GM23338 (cell line): Measurements from ENCODE around the gene MAP2K5. TPM values are rescaled to one million over a fixed set of nuclear protein-coding genes. Genes with fewer than 3 reads are reported as not detected.

Experiments
- ATAC-seq: fragments of 200-7000 bp; cut with Tn5 transposase; 3 replicates; pipeline ENCODE4 v1.9.1; 2020
- DNase-seq: peaks from one replicate; pipeline ENCODE4 v3.0.0-alpha.2; 2015; ENCODE audit warnings: low spot score
- H2AFZ ChIP-seq: fragments of 200-600 bp; sonication (generic); 2 replicates; pipeline ENCODE4 v1.8.0; 2016; ENCODE audit warnings: antibody characterized with exemption, mild to moderate bottlenecking, moderate library complexity
- H3F3A ChIP-seq: fragments of 200-600 bp; sonication (generic); replicated peaks from 2 replicates; pipeline ENCODE4 v1.8.0; 2017; ENCODE audit warnings: antibody characterized with exemption, mixed run types, low read depth
- H3K27ac ChIP-seq: fragments of 200-600 bp; sonication (generic); 2 replicates; pipeline ENCODE4 v1.6.1; 2016; ENCODE audit warnings: low read depth
- H3K27me3 ChIP-seq: fragments of 200-600 bp; sonication (generic); 2 replicates; pipeline ENCODE4 v1.8.0; 2016; ENCODE audit warnings: mild to moderate bottlenecking, mixed run types, moderate library complexity; ENCODE audit not compliant: insufficient read depth
- H3K36me3 ChIP-seq: fragments of 200-600 bp; sonication (generic); 2 replicates; pipeline ENCODE4 v1.8.0; 2016; ENCODE audit warnings: mild to moderate bottlenecking; ENCODE audit not compliant: insufficient read depth
- H3K4me1 ChIP-seq: fragments of 200-600 bp; sonication (generic); 2 replicates; pipeline ENCODE4 v1.8.0; 2016; ENCODE audit warnings: mild to moderate bottlenecking, moderate library complexity; ENCODE audit not compliant: insufficient read depth
- H3K4me2 ChIP-seq: fragments of 200-600 bp; sonication (generic); 2 replicates; pipeline ENCODE4 v1.7.1; 2017; ENCODE audit warnings: mixed run types
- H3K4me3 ChIP-seq: fragments of 200-600 bp; sonication (generic); 2 replicates; pipeline ENCODE4 v1.6.1; 2016; ENCODE audit warnings: mixed run types
- H3K79me2 ChIP-seq: fragments of 200-600 bp; sonication (generic); replicated peaks from 2 replicates; pipeline ENCODE4 v1.8.0; 2017; ENCODE audit warnings: mild to moderate bottlenecking; ENCODE audit not compliant: insufficient read depth
- H3K9me2 ChIP-seq: fragments of 200-600 bp; sonication (generic); 2 replicates; pipeline ENCODE4 v1.8.0; 2017; ENCODE audit not compliant: insufficient read depth
- H4K20me1 ChIP-seq: fragments of 200-600 bp; sonication (generic); replicated peaks from 2 replicates; pipeline ENCODE4 v1.8.0; 2017; ENCODE audit warnings: mild to moderate bottlenecking; ENCODE audit not compliant: insufficient read depth
- H3K27ac Mint-ChIP-seq: 2 replicates; pipeline ENCODE4 v1.8.0; 2020; ENCODE audit warnings: inconsistent platforms, mild to moderate bottlenecking, moderate library complexity, mixed read lengths
- H3K27me3 Mint-ChIP-seq: 3 replicates; pipeline ENCODE4 v1.8.0; 2022; ENCODE audit warnings: low read depth, mild to moderate bottlenecking, moderate library complexity, mixed read lengths, inconsistent platforms; ENCODE audit not compliant: insufficient read depth, poor library complexity
- H3K36me3 Mint-ChIP-seq: 3 replicates; pipeline ENCODE4 v1.8.0; 2021; ENCODE audit warnings: low read depth, mild to moderate bottlenecking, inconsistent platforms, moderate library complexity, mixed read lengths
- H3K4me1 Mint-ChIP-seq: 3 replicates; pipeline ENCODE4 v1.8.0; 2020; ENCODE audit warnings: mild to moderate bottlenecking, inconsistent platforms, mixed read lengths
- H3K4me3 Mint-ChIP-seq: 3 replicates; pipeline ENCODE4 v1.8.0; 2021; ENCODE audit warnings: moderate library complexity, mild to moderate bottlenecking, inconsistent platforms, mixed read lengths
- H3K9me3 Mint-ChIP-seq: 3 replicates; pipeline ENCODE4 v1.8.0; 2020; ENCODE audit warnings: moderate library complexity, mild to moderate bottlenecking, inconsistent platforms, mixed read lengths
- CREB1 ChIP-seq: fragments of 250-450 bp; sonication (Bioruptor Pico); IDR thresholded peaks from 2 replicates; pipeline ENCODE4 v1.5.0; 2020; ENCODE audit warnings: low read depth, mild to moderate bottlenecking, moderate library complexity
- EZH2 ChIP-seq: fragments of 200-600 bp; sonication (generic); IDR thresholded peaks from one replicate; pipeline ENCODE4 v1.8.0; 2017; ENCODE audit warnings: antibody characterized with exemption, mild to moderate bottlenecking, low read depth; ENCODE audit not compliant: unreplicated experiment
- EZH2phosphoT487 ChIP-seq: fragments of 200-600 bp; sonication (generic); IDR thresholded peaks from one replicate; pipeline ENCODE4 v1.8.1; 2018; ENCODE audit warnings: antibody characterized with exemption; ENCODE audit not compliant: unreplicated experiment
- JUNB ChIP-seq: IDR thresholded peaks from one replicate; pipeline ENCODE4 v1.6.1; 2016; ENCODE audit warnings: antibody characterized with exemption; ENCODE audit not compliant: unreplicated experiment
- NANOG ChIP-seq: IDR thresholded peaks from 2 replicates; pipeline ENCODE4 v1.6.1; 2016; ENCODE audit warnings: antibody characterized with exemption, borderline replicate concordance
- POLR2AphosphoS5 ChIP-seq: IDR thresholded peaks from 2 replicates; pipeline ENCODE4 v1.6.1; 2016; ENCODE audit warnings: antibody characterized with exemption, low read depth
- STAT1 ChIP-seq: IDR thresholded peaks from one replicate; pipeline ENCODE4 v1.6.1; 2016; ENCODE audit warnings: antibody characterized with exemption; ENCODE audit not compliant: unreplicated experiment
- ZNF114 ChIP-seq: fragments of 250-450 bp; sonication (Bioruptor Pico); IDR thresholded peaks from 2 replicates; pipeline ENCODE4 v1.5.0; 2020; ENCODE audit warnings: mild to moderate bottlenecking, moderate library complexity
- ZNF331 ChIP-seq: fragments of 250-450 bp; sonication (Bioruptor Pico); IDR thresholded peaks from 2 replicates; pipeline ENCODE4 v1.5.0; 2020; ENCODE audit warnings: low read depth, mild to moderate bottlenecking, moderate library complexity
- polyA plus RNA-seq: library from polyadenylated mRNA; unstranded; fragments of >200 nt; fragmentation: Nextera tagmentation; extraction: Ambion mirVana; gene quantifications from 2 replicates; pipeline ENCODE4 v1.2.1, GENCODE V29; 2016
- total RNA-seq: library from RNA; depleted of rRNA; stranded (reverse); fragments of >200 nt; shearing (Covaris generic); gene quantifications from 2 replicates; pipeline ENCODE4 v1.2.3, GENCODE V29; 2014
- TF ChIP-seq, protein P1 (sequence below): IDR thresholded peaks from 2 replicates; pipeline ENCODE4 v1.6.1; 2016; ENCODE audit warnings: antibody characterized with exemption
- TF ChIP-seq, protein P2 (sequence below): IDR thresholded peaks from one replicate; pipeline ENCODE4 v1.6.1; 2018; ENCODE audit warnings: antibody characterized with exemption; ENCODE audit not compliant: unreplicated experiment
- TF ChIP-seq, protein P3 (sequence below): fragments of 250-450 bp; sonication (Bioruptor Pico); IDR thresholded peaks from 2 replicates; pipeline ENCODE4 v1.5.0; 2020; ENCODE audit warnings: mild to moderate bottlenecking, moderate library complexity
- TF ChIP-seq, protein P4 (sequence below), 2 experiments: fragments of 200-600 bp in 1 of 2; sonication (generic) in 1 of 2; conservative IDR thresholded peaks; 2 replicates each; pipeline versions ENCODE4 v1.5.1 to v1.6.1; 2016 to 2017; ENCODE audit warnings: antibody characterized with exemption in 2 of 2, low read depth in 2 of 2, mild to moderate bottlenecking in 2 of 2, moderate library complexity in 1 of 2

Gene MAP2K5
- total and polyA plus RNA-seq, 2 experiments from 2014 or later: 6.5 to 13.6 TPM

DNA sequence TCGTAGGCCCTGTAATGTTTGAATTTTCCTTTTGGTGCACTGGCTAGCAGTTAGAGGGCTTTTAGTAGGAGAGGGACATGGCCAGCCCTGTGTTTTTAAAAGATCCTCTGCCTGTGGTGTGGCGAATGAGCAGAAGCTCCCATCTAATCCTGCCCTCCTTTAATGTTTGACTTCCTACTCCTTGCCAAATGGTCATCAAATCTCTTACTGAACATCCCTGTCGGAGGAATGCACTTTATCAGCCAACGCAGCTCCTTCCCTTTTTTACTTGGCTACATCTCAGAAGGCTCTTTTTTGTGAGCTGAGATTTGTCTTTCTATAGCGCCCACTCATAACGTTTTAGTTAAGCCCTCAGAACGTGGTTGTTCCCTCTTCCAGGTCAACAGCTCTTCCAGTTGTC lies 44.8 kb downstream of the MAP2K5 start:
- no peaks in the 10 kb centered on the region for H3K4me1 Mint-ChIP-seq
- no peak overlapping the region for H3K4me2 ChIP-seq
- H3K27me3 ChIP-seq: no peaks in the 10 kb centered on the region
- DNase-seq (no peak), ATAC-seq (no peak)
- no peak overlapping the region for H3K27ac ChIP-seq
- peaks cover 8% of the 10 kb centered on the region; the same call in 2 of the 3 replicates for H3K36me3 Mint-ChIP-seq
- TF ChIP-seq POLR2AphosphoS5: no peak
- no peak for TF ChIP-seq EZH2
- TF ChIP-seq, protein P1, sequence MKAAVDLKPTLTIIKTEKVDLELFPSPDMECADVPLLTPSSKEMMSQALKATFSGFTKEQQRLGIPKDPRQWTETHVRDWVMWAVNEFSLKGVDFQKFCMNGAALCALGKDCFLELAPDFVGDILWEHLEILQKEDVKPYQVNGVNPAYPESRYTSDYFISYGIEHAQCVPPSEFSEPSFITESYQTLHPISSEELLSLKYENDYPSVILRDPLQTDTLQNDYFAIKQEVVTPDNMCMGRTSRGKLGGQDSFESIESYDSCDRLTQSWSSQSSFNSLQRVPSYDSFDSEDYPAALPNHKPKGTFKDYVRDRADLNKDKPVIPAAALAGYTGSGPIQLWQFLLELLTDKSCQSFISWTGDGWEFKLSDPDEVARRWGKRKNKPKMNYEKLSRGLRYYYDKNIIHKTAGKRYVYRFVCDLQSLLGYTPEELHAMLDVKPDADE: no peak
- TF ChIP-seq, protein P2, sequence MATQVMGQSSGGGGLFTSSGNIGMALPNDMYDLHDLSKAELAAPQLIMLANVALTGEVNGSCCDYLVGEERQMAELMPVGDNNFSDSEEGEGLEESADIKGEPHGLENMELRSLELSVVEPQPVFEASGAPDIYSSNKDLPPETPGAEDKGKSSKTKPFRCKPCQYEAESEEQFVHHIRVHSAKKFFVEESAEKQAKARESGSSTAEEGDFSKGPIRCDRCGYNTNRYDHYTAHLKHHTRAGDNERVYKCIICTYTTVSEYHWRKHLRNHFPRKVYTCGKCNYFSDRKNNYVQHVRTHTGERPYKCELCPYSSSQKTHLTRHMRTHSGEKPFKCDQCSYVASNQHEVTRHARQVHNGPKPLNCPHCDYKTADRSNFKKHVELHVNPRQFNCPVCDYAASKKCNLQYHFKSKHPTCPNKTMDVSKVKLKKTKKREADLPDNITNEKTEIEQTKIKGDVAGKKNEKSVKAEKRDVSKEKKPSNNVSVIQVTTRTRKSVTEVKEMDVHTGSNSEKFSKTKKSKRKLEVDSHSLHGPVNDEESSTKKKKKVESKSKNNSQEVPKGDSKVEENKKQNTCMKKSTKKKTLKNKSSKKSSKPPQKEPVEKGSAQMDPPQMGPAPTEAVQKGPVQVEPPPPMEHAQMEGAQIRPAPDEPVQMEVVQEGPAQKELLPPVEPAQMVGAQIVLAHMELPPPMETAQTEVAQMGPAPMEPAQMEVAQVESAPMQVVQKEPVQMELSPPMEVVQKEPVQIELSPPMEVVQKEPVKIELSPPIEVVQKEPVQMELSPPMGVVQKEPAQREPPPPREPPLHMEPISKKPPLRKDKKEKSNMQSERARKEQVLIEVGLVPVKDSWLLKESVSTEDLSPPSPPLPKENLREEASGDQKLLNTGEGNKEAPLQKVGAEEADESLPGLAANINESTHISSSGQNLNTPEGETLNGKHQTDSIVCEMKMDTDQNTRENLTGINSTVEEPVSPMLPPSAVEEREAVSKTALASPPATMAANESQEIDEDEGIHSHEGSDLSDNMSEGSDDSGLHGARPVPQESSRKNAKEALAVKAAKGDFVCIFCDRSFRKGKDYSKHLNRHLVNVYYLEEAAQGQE: no peak
- TF ChIP-seq, protein P3, sequence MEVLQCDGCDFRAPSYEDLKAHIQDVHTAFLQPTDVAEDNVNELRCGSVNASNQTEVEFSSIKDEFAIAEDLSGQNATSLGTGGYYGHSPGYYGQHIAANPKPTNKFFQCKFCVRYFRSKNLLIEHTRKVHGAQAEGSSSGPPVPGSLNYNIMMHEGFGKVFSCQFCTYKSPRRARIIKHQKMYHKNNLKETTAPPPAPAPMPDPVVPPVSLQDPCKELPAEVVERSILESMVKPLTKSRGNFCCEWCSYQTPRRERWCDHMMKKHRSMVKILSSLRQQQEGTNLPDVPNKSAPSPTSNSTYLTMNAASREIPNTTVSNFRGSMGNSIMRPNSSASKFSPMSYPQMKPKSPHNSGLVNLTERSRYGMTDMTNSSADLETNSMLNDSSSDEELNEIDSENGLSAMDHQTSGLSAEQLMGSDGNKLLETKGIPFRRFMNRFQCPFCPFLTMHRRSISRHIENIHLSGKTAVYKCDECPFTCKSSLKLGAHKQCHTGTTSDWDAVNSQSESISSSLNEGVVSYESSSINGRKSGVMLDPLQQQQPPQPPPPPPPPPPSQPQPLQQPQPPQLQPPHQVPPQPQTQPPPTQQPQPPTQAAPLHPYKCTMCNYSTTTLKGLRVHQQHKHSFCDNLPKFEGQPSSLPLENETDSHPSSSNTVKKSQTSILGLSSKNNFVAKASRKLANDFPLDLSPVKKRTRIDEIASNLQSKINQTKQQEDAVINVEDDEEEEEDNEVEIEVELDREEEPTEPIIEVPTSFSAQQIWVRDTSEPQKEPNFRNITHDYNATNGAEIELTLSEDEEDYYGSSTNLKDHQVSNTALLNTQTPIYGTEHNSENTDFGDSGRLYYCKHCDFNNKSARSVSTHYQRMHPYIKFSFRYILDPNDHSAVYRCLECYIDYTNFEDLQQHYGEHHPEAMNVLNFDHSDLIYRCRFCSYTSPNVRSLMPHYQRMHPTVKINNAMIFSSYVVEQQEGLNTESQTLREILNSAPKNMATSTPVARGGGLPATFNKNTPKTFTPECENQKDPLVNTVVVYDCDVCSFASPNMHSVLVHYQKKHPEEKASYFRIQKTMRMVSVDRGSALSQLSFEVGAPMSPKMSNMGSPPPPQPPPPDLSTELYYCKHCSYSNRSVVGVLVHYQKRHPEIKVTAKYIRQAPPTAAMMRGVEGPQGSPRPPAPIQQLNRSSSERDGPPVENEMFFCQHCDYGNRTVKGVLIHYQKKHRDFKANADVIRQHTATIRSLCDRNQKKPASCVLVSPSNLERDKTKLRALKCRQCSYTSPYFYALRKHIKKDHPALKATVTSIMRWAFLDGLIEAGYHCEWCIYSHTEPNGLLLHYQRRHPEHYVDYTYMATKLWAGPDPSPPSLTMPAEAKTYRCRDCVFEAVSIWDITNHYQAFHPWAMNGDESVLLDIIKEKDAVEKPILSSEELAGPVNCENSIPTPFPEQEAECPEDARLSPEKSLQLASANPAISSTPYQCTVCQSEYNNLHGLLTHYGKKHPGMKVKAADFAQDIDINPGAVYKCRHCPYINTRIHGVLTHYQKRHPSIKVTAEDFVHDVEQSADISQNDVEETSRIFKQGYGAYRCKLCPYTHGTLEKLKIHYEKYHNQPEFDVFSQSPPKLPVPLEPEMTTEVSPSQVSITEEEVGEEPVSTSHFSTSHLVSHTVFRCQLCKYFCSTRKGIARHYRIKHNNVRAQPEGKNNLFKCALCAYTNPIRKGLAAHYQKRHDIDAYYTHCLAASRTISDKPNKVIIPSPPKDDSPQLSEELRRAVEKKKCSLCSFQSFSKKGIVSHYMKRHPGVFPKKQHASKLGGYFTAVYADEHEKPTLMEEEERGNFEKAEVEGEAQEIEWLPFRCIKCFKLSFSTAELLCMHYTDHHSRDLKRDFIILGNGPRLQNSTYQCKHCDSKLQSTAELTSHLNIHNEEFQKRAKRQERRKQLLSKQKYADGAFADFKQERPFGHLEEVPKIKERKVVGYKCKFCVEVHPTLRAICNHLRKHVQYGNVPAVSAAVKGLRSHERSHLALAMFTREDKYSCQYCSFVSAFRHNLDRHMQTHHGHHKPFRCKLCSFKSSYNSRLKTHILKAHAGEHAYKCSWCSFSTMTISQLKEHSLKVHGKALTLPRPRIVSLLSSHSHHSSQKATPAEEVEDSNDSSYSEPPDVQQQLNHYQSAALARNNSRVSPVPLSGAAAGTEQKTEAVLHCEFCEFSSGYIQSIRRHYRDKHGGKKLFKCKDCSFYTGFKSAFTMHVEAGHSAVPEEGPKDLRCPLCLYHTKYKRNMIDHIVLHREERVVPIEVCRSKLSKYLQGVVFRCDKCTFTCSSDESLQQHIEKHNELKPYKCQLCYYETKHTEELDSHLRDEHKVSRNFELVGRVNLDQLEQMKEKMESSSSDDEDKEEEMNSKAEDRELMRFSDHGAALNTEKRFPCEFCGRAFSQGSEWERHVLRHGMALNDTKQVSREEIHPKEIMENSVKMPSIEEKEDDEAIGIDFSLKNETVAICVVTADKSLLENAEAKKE: no peak
- no peak for TF ChIP-seq ZNF331 (CRISPR knock-in tag)
- no peak for TF ChIP-seq STAT1
- no peak for TF ChIP-seq EZH2phosphoT487
- TF ChIP-seq JUNB: no peak
- TF ChIP-seq, protein P4, sequence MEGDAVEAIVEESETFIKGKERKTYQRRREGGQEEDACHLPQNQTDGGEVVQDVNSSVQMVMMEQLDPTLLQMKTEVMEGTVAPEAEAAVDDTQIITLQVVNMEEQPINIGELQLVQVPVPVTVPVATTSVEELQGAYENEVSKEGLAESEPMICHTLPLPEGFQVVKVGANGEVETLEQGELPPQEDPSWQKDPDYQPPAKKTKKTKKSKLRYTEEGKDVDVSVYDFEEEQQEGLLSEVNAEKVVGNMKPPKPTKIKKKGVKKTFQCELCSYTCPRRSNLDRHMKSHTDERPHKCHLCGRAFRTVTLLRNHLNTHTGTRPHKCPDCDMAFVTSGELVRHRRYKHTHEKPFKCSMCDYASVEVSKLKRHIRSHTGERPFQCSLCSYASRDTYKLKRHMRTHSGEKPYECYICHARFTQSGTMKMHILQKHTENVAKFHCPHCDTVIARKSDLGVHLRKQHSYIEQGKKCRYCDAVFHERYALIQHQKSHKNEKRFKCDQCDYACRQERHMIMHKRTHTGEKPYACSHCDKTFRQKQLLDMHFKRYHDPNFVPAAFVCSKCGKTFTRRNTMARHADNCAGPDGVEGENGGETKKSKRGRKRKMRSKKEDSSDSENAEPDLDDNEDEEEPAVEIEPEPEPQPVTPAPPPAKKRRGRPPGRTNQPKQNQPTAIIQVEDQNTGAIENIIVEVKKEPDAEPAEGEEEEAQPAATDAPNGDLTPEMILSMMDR (conservative IDR thresholded peaks at IDR 0.05; ENCODE audit: low read depth in 2 of 2): no peak
- TF ChIP-seq CREB1 (CRISPR knock-in tag): no peak
- no peak for TF ChIP-seq NANOG
- no peak for TF ChIP-seq ZNF114
- no peaks in the 10 kb centered on the region for H3K9me3 Mint-ChIP-seq
- no peaks in the 10 kb centered on the region for H3K79me2 ChIP-seq
- no peaks in the 10 kb centered on the region for H3K4me1 ChIP-seq
- H4K20me1 ChIP-seq: no peaks in the 10 kb centered on the region
- no peaks in the 10 kb centered on the region for H3K27me3 Mint-ChIP-seq
- no peak overlapping the region for H2AFZ ChIP-seq
- H3K4me3 ChIP-seq: no peak overlapping the region
- no peaks in the 10 kb centered on the region for H3F3A ChIP-seq
- no peaks in the 10 kb centered on the region for H3K9me2 ChIP-seq
- no peak overlapping the region for H3K27ac Mint-ChIP-seq
- H3K4me3 Mint-ChIP-seq: no peak overlapping the region
- H3K36me3 ChIP-seq: no peaks in the 10 kb centered on the region
